T-helper 9 cell (primary cell): Measurements from ENCODE around the gene DNAH8.

Experiments used
- DNase-seq: peaks from one replicate; pipeline ENCODE4 v3.0.0-alpha.2; 2020
- total RNA-seq, 2 donors: gene quantifications; one replicate each; lab custom pipeline; 2026; lab: John Stamatoyannopoulos, UW

The DNAH8 gene, protein sequence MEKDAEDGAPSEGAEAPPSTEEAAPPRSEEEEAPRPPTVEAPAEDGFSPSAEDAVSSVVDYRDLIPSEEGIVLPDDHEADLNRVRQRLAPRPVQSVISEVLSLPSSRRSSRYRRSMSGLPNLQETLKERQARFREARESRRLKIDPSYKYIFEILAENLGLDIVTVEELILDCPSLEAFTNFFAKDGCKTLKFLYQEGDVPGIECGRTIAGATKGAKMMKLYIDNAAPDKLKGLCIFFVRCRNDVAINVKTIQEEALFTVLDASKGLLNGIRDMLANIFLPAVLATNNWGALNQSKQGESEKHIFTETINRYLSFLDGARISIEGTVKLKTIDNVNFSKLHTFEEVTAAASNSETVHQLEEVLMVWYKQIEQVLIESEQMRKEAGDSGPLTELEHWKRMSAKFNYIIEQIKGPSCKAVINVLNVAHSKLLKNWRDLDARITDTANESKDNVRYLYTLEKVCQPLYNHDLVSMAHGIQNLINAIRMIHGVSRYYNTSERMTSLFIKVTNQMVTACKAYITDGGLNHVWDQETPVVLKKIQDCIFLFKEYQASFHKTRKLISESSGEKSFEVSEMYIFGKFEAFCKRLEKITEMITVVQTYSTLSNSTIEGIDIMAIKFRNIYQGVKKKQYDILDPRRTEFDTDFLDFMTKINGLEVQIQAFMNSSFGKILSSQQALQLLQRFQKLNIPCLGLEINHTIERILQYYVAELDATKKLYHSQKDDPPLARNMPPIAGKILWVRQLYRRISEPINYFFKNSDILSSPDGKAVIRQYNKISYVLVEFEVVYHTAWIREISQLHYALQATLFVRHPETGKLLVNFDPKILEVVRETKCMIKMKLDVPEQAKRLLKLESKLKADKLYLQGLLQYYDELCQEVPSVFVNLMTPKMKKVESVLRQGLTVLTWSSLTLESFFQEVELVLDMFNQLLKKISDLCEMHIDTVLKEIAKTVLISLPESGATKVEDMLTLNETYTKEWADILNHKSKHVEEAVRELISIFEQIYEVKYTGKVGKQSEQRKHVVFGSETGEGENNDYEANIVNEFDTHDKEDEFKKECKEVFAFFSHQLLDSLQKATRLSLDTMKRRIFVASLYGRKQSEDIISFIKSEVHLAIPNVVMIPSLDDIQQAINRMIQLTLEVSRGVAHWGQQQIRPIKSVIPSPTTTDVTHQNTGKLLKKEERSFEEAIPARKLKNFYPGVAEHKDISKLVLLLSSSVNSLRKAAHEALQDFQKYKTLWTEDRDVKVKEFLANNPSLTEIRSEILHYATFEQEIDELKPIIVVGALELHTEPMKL (N-terminal part only)
- 0 to 0.49 reads per million in 2 donors for total RNA-seq

DNA sequence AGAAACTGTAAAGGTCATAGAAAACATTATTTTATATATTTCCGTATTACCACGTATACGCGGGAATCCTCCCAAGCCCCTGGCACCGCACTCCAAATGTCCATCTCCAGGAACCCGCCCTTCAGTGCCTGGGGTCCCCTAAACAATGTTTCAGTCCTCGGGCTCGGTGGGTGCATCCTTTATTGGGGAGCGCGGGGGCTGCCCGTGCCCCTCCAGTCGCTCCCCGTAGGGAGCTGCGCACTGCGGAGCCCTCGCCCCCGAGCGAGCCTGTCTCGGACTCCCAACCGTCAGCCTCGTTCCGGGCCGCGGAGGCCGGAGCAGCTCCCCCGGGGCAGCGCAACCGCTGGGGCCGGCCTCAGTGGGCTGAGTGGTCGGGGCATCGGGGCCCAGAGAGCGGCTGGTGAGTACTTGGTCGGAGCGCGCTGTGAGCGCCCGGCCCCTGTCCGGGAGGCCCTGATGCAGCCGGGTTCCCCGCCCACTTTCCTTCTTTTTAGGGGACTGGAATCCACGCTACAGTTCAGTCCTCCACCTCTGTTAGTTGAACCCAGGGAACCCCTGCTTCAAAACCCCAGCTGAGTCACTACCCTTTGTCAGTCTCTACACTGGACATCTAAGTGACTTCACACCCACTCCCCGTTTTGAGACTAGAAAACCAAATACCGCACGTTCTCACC is at the start of gene DNAH8:
Gene DNAH8, plus strand, starts transcription at position 296 of the 674 bp plus-strand sequence. CDS start 7,499 bp downstream, outside the sequence.
- no peak for DNase-seq

- no peak for DNase-seq
Measured at GRCh38 chr6:38671885-38672467, 43.1 kb upstream of the DNAH8 start.

- no peak for DNase-seq
Measured at GRCh38 chr6:38673397-38674165, 41.5 kb upstream of the DNAH8 start.

DNA sequence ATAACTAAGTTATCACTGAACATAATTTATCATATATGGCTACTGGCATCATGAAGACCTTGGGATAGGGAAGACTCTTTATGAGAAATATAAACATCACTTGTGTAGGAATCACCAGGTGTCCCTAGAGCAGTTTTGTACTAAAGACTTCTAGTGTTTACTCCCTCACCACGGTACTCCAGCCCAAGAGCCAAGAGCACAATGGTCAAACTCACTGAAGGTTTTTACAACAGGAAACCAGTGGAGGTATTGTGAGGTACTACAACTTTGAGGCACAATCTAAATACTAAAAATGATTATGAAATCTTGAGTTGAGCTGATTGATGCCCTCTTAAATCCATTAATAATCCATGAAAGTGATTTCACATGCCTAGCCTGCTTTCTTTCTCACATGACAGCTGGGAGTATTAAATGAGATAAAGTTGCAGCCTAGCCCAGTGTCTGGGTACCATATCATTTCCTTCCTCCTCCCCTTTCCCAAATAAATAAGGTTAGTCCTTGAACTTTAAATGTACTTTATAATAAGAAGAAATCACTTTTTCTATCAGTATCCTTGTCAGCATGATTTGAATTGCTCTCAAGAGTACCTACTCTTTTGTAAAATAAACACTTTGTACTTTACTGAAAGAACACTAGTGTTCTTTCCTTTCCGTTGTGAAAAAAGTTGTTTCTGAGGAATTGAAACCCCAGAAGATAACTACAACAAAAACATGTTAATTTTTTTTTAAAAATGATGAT is 38.7 kb upstream of the DNAH8 start:
- no peak for DNase-seq

- no peak for DNase-seq
Measured at GRCh38 chr6:38676974-38677544, 38.1 kb upstream of the DNAH8 start.

- DNase-seq, result no peak
Measured at GRCh38 chr6:38678178-38678760, 36.8 kb upstream of the DNAH8 start.

DNA sequence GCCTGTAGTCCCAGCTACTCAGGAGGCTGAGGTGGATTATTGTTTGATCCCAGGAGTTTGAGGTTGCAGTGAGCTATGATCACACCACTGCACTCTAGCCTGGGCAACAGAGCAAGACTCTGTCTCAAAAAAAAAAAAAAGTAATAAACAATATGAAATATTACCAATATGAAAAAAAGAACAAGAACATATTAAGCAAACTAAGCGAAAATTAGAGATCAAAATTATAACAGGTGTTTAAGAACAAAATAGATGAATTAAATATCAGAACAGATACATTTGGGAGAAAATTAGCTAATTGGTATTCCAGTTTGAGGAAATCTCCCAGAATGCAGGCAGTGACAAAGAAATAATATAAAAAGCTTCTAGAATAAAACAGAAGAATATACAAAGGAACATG is 35.4 kb upstream of the DNAH8 start:
- no peak for DNase-seq

DNA sequence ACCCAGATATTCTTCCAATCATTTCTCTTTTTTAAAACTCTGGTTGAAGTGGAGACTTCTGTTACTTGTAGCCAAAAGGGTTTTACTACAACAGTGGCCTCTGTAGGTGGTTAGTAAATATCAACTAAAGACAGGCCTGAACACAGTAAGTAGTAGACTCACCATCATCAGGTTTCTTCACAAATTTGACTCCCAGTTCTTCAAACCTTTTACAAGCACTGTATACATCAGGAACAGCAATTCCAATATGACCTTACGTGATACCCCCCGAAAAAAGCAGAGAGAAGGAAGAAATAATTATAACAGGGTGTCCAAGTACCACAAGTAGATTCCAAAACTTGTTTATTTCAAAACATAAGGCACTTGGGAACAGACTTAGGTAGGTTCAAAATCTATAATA is 33.3 kb upstream of the DNAH8 start:
- no peak for DNase-seq

GRCh38 chr6:38684237-38684636 is 30.9 kb upstream of the DNAH8 start:
- DNase-seq, result no peak

DNA sequence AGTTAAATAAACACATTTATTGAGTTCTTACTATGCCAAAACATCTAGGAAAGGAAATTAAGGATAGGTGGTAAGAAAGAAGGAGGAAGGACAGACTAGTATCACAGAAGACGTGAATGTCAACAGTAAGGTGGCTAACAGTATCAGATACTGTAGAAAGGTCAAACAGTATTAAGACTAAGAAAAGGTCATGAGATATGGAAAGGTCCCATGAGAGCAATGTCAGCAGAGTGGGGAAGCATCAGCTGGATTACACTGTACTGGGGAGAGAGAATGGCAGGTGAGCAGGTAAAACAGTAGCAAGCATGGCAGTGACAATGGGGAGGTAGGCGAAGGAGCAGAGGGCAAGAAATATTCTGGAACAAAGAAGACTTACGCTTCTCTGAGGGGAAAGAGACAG is 30.2 kb upstream of the DNAH8 start:
- DNase-seq, result no peak

GRCh38 chr6:38686270-38687042 is 28.7 kb upstream of the DNAH8 start:
- no peak for DNase-seq

GRCh38 chr6:38687043-38687353 is 28.1 kb upstream of the DNAH8 start:
- no peak for DNase-seq

- no peak for DNase-seq
Measured at GRCh38 chr6:38687549-38687948, 27.6 kb upstream of the DNAH8 start.

DNA sequence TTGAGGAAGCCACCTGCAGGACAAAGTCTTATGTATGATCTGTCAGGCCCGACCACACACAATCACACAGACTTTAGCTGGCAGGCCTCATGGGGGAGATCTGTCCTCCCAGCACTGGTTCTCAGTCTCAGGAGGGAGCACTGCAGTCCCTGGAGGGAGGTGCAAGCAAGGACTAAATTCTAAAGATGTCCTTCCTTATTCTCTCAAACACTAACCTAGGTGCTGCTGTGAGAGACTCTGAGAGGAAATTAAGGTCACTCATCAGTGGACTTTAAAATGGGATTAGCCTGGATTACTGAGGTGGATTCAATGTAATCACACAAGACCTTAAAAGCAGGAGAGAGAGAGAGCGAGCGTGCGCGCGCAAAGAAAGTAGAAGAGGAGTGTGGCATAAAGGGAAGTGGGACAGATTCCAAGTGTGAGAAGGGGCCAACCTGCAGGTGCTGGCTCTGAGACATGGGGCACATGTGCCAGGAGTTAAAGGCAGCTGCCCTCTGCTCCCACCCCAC is 26.5 kb upstream of the DNAH8 start:
- no peak for DNase-seq

DNA sequence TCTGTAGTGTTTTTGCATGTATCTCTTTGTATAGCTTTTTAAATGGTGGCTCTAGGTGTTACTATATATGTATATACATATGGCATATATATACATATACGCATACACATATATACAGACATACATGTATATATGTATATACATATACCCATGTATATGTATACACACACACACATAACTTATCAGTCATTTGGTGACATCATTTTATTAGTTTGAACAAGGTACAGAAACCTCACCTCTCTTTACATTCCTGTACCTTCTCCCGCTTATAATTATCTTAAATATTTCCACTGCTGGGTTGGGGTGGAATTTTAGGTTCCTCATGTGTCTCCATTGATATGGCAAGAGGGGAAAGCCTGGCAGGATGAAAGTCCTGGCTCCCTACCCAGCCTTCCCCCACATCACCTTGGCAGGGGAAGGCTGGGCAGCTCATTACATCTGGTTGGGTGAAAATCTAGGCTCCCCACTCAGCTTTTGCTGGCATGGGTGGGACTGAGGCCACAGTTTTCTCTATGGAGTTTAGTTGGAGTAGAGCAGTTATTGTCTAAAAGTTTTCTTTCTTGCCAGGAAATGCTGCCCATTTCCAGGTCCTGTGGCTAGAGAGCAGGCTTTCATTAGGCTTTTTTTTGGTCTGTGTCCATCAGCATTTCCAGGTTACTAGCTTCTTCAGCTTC is 19.7 kb upstream of the DNAH8 start:
- no peak for DNase-seq

DNA sequence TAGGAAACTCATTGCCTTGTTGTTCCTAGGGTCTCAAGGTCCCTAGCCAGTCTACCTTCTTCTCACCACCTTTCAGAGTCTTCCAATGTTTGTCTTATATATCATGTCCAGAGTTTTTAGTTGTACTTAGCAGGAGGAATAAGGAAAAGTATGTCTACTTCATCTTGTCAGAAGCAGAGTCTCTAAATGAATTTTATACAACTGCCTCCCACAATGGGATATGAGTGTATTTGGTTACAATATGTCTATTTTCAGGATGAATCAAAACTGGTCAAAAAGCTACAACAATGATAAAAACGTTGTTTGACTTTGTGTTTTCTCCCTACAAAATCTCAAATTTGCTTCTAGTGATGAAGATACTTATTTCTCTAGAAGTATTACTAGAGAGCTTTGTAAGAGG is 19.2 kb upstream of the DNAH8 start:
- no peak for DNase-seq

- DNase-seq, result no peak
Measured at GRCh38 chr6:38696345-38696744, 18.8 kb upstream of the DNAH8 start.

DNA sequence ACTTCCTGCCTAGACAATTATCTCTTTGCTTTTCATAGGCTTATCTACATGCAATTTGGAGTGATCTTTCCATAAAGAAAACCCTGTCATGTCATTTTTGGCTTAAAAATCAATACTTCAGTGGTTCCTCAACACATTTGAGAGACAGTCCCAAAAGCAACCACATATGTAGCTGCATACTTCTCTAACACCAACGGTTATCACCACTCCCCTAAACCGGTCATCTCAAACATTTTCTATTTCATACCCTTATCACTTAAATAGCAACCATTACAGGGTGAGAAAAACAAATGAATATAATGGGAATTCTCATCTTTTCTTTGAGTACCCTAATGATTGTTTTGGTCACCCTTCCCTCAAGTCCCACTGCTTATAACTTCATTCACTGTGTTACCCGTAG is 17.3 kb upstream of the DNAH8 start:
- no peak for DNase-seq
